Measurements from ENCODE around the gene GPR39. TPM values are rescaled to one million over a fixed set of nuclear protein-coding genes. Genes with fewer than 3 reads are reported as not detected.

The GPR39 gene
- total RNA-seq, 1 donor from 2014 or later, result not detected

DNA sequence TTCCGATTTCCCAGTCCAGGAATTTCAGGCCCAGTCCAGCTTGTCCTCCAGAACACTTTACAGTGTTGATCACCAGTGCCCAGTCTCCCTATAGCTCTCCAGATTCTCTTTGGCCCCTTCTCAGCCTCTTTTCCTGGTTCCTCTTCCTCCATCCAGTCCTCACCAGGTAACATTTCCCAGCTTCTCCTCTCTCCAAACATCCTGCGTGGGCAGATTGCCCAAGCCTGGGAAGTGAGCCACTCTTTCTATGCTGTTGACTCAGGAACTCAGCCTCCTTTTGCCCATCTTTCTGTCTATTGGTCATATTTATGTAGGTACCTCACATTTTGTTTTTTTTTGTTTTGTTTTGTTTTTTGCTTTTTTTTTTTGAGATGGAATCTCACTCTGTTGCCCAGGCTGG, 144.0 kb downstream of the GPR39 start:
- DNase-seq (ENCODE audit: low read depth, low spot score), result no peak

DNA sequence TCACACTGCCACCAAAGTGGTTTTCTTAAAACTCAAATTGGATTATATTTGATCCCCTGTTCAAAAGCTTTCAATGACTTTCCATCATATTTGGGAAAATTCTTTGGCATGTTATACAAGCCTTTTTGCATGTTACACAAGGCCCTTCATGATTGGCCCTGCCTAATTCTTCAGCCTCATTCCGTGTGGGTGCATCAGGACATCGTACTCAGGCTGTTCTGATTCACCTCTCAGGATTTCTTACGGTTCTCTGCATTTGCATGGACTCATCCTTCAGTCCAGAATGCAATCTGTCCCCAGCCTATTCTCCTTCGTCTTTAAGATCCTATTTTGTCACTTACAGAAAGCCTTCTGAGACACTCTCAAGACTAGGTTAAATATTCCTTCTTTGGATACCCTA, 145.6 kb downstream of the GPR39 start:
- DNase-seq (ENCODE audit: low read depth, low spot score), result no peak

DNA sequence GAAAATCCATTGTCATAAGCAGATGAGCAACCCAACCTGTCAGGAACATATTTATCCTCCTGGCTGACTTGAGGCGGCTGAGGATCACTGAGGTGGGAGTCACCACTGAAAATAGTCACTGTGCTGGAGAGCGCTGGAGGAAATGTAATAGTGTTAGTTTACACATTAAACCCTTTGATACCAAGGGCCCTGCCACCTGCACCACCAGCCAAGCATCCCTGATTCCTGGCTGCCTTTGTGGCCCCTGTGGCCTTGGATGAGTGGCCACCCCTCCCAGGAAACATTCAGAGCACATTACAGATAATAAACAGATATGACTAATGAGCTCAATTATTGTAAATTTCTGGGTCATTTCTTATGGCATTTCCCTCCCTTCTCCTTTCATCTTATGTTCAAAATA, 147.5 kb downstream of the GPR39 start:
- DNase-seq (ENCODE audit: low read depth, low spot score), result no peak

DNA sequence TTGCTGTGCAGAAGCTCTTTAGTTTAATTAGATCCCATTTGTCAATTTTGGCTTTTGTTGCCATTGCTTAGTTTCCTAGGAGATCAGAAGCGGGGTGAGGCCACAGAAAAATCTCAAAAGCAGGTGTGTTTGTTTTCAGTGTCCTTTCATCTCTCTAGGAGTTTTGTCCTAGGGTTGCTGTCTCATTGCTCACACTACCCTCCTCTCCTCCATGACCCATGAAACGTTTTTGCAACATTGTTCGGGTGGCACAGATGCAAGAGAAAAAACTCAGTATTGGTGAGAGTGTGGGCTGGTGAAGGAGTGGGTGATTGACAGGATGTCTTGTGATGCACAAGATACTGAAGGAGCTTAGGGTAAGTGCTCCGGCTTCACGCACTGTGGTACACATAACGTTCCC, 149.8 kb downstream of the GPR39 start:
- no peak for DNase-seq (ENCODE audit: low read depth, low spot score)

DNA sequence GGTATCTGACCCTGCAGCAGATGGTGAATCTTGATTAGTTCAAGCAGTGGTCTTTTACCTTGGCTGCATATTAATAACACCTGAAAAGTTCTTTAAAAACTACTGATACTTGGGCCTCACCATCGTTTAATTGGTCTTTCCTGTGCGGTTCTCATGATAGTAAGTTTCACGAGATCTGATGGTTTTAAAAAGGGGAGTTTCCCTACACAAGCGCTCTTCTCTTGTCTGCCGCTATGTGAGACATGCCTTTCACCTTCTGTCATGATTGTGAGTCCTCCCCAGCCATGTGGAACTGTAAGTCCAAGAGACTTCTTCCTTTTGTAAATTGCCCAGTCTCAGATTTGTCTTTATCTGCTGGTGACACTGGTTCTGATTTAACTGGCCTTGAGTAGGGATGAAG, 151.1 kb downstream of the GPR39 start:
- DNase-seq (ENCODE audit: low read depth, low spot score), result no peak

DNA sequence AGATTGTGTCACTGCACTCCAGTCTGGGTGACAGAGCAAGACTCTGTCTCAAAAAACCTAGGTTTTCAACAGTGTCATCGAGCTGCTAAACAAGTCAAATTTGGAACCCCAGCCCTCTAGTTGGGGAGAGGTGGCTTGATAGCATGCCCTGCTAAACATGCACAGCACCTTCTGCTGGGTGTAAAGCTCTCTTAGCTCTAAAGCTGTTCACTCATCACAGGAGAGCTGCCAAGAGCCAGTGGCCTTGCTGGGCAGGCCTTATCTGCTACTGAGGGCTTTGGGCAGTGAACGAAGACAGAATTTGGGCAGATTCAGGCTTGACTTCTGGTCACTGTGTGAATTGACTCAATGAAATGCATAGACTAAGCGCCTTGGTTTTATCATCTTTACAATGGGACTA, 152.1 kb downstream of the GPR39 start:
- DNase-seq (ENCODE audit: low read depth, low spot score), result no peak

DNA sequence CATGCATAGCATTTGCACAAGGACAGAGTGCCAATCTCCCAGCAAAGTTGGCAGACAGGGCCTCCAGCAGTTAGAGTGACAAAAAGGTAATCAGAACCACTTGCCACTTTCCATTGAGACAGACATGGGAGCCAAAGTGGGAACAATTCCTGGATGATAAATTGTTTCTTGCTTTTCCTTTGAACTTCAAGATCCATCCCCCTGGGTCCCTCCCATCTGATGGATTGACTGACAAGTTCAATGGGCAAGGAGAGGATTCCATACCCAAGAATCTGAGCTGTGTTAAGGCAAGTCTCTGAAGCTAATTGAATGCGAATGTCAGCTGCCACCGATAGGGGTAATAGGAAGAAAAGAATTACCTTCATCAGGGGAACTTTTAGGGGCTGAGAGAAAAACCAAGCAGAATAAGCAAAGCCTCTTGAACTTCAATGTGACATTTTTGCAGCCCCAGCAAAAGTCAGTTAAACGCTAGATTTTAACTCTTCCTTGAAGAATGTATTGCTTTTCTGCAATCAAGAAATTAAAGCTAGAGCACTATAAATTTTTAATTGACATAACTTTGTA, 156.9 kb downstream of the GPR39 start:
- DNase-seq (ENCODE audit: low read depth, low spot score), result no peak

DNA sequence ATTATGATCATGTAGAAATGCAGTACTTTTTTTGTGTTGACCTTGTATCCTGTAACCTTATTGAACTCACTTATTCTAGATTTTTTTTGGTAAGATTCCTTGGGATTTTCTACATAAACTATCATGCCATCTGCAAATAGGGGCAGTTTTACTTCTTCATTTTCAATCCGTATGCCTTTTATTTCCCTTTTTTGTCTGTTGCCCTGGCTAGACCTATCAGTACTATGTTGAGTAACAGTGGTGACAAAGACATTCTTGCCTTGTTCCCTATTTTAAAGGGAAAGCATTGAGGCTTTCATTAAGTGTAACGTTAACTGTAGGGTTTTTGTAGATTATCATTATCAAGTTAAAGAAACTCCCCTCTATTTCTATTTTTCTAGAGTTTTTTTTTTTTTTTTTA, 161.1 kb downstream of the GPR39 start:
- no peak for DNase-seq (ENCODE audit: low read depth, low spot score)

DNA sequence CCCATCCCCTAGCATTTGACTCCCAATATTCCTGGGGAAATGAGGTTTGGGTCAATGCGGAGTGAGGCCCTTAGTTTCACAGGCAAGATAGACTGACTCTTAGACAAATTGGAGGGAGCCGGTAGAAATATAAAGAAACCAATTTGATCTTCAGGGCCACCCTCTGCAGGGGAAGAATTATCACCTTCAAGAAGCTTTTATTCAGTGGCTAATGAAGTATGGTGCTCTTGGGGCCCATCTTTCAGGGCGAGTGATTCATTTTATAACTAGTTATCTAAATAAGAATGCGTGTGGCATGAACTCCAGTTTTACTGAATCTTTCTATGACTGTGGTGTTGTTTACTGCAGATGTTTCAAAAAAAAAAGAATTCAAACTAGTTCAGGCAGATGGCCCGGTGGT, 165.0 kb downstream of the GPR39 start:
- DNase-seq (ENCODE audit: low read depth, low spot score), result no peak

DNA sequence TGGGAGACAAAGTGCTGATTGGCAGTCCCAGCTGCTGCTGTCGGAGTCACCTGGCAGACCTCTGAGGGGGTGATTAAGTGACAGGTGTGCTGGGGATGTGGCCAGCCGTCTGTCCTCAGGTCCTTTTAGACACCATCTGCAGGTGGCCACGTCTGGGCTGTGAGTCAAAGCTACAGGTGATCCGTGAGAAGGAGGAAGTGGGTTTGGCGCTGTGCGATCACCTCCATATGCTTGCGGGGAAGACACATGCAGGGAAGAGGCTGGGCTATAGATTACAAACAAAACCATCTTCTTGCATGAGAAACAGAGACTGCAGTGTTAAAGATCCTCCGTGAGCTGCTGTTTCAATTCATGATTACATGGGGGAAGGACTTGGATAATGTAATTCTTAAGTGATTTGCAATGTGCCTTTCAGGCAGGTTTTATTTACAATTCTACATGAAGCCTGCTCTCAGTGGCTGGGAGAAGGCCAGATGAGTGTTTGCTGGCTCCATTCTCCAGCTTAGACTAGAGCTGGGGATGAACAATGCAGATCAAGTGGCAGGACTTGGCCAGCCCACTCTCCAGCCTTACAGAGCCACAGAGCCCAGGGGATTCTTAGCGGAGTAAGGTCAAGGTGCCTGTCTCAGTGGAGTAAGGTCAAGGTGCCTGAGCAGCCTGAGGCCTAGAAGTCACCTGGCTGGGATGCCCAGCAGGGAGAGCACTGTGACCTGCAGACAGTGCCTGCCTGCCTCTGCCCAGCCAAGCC, 165.6 kb downstream of the GPR39 start:
- no peak for DNase-seq (ENCODE audit: low read depth, low spot score)

DNA sequence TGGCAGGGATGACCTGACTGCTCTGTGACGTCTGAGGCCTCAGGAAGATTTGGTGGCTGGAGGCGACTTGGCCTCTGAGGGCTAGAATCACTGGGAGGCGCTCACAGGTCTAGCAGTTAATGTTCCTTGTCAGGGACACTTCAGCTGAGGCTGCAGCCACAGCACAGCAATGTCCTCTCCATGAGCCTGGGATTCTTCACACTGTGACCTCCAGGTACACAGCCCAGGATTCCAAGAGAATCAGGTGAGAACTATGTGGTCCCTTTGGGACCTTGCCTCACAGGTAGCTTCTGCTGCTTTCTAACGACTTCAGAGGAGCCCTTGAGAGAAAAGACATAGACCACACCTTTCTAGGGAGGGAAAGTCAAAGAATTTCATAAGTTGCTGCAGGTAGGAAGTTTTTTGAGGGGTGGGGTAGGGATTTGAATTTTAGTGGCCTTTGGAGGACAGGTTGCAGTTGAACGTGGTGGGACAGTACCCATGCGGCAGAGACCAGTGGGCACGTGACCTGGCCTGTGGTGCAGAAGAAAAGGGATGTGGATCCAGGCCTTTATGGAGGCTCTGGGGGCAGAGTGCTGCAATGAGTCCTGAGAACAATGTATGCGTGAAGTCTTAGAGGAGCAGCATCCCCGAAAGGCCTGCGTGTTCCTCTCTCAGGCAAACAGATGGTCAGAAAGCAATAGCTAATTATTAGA, 167.2 kb downstream of the GPR39 start:
- DNase-seq (ENCODE audit: low read depth, low spot score), result no peak

DNA sequence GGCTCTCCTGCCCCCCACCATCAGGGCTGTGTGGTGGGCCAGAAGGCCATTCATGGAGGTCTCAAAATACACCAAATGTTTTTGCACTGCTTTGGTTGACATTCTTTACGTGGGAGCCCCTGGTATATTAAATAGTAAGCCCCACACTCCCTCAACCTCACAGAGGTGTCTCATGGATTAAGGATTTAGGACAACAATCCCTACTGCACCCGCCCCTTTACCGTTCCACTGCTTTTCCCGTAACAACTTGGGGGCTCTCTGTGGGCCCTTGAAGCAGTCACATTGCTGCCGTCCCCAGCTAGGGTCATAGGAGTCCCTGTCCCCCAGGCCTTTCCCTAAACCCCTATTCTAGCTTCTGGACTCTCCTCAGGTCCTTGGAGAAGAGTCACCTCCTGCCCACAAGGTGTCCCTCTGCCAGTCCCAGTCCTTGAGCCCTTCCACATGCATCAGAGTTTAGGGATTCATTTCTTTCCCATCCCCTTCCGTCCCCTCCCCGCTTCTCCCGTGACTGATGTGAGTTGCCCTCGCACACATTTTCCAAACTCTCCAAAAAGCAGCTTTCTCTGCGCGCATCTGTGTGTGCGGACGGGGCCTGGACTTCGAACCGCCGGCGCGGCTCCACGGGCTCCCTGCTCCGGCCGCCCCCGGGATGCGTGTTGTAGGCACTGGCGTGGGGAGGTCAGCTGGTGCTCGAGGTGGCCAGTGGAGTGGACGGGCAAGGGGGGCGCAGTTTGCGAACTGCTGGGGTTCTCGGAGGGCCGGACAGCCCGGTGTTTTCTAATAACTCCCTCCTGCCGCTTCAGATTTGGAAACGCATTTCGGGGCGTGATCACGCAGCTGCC, 168.6 kb downstream of the GPR39 start:
- DNase-seq (ENCODE audit: low read depth, low spot score), result no peak

DNA sequence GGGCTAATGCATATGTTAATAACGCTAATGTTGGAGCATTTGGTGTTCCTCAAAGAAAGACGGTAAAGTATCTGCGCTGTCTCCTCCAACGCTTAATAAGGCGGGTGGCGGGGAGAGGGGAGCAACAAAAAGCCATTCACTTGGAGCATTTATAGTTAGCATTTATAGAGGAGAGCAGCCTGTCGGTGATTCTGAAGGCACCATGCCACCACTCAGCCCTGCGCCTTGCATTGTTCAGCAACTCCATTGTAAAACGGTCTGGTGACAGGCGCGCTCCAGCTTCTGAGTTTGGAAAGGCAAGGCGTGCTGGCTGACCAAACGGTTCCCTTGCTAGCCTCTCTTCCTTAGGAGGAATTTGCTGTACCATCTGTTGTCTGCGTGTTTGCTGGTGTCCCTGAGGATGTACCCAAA, 169.5 kb downstream of the GPR39 start:
- DNase-seq (ENCODE audit: low read depth, low spot score), result no peak

DNA sequence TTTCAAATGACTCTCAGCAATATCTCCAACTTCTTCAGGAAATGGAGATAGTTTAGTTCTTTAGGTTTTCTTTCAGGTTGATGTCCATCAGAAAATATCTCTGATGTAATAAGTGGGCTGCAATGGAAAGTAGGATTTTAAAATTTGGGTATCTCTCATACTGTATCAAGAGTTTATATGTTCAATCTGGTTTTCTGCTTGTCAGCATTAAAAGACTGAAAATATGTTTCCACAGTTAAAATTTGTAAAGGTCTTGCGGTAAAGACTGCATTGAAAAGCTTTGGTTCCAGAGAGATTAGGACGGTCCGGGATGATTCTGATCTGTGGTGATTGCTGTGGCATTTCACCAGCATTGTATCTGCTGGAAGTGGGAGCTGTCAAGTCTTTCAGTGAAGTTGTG, 170.2 kb downstream of the GPR39 start:
- no peak for DNase-seq (ENCODE audit: low read depth, low spot score)

DNA sequence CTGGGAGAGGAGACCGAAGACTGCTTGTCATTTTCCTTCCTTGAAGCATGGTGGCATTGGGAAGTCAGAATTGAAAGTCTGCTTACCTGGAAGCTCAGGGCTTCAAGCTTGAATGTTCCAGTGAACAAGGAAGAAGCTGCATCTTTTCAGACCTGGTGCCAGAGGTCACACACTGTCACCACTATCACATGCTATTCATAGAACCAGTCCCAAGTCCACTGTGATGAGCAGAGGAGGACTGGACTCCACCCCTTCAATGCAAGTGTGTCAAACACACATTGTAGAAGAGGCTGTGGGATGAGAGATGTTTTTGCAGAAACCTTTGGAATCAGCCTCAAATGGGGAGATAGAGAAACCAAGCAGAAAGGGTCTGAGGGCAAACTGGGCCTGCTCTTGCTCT, 172.0 kb downstream of the GPR39 start:
- no peak for DNase-seq (ENCODE audit: low read depth, low spot score)

DNA sequence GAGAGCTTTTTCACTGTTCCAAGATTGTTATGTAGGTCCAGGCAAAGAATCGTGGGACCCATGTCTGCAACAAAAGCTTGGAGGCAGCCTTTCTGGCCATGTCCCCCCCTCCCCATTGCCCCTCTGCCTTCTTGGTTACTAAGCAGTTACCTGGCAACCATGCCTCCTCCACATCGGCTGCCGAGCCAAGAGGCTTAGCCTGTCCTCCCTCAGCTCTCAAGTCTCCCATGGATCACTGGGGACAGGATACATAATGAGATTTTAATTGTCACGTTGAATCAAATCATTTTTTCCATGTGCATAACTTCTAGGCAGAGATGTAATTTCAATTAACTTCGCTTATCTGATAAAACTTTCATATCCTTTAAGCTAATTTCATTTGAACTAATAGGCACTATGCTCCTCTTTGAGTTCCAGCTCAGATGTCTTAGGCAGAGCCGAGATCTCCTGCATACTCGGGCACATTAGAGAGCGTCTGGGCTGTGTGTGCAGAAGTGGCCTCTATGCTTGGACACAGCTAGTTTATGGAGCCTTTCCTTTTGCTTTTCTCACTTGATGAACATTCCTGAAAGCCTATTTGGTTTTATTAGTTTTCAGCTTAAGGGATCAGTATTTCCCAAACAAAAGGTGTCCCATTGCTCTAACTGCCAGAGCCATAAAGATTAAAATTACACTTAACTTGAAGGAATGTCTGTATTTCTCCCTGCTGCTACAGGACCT, 172.7 kb downstream of the GPR39 start:
- DNase-seq (ENCODE audit: low read depth, low spot score), result no peak

DNA sequence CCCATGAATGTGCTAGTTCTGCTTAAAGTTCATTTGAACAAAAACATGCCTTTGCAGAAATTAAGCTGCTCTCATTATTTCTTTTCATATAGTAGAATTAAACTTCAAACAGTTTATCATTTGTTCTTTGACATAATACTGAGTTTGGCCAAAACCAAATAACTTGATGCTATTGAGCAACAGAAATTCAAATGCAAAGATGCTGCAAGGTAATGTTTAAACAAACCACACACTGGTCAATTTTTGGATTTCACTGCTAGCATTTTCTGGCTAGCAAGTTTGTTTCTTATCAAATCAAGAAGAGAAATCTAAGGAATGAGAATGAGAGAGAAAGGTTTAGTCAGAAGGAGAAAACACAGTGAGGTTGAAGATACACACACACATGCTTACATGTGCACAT, 173.4 kb downstream of the GPR39 start:
- DNase-seq (ENCODE audit: low read depth, low spot score), result no peak

DNA sequence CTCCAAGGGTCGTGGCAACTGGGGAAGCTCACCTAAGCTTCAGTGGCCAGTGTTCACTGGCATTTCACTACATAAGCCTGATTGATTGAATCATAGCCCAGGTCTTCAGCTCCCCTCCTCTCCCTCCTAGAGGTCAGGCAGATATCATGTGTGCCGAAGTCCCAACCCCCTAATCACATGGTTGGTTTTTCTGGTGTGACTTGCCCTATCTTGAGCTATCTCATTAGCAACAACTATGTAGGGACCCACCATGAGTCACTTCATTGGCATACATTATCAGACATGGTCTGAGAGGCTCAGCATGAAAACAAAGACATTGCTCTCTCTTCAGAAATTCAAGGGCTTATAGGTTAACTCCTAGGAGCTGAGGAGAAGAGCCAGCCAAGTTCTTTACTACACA, 176.6 kb downstream of the GPR39 start:
- DNase-seq (ENCODE audit: low read depth, low spot score), result no peak

DNA sequence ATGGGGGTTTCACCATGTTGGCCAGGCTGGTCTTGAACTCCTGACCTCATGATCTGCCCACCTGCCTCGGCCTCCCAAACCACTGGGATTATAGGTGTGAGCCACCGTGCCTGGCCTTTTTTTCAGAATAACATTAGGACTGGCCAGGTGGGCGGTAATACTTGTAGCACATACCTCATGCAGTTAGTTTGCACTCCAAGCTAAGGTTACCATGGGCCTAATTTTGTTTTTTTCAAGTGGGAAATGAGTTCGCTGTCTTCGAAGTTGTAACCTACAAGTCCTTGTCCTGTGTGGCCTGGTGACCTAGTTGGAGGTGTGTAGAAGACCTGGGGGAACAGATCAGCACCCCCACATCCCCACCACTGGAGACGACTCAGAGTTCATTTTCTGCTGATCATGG, 178.6 kb downstream of the GPR39 start:
- DNase-seq (ENCODE audit: low read depth, low spot score), result no peak

DNA sequence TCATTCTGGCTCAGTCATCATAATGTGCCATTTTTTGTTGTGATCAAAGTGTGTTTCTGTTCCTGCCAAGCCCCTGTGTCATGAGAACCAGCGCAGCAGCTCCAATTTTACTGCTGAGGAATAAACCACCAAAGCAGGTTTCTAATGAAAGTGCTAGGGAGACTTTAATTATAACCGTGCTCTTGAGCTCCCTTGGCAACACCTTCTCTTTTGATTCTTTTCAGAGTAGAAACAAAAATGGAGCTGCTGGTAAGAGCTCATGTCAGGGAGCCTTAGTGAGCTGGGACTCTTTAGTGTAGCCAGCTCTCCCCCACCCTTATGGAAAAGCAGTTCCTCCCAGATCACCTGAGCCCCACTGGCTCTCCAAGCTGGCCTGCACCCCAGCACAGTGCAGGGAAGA, 179.1 kb downstream of the GPR39 start:
- DNase-seq (ENCODE audit: low read depth, low spot score), result no peak

DNA sequence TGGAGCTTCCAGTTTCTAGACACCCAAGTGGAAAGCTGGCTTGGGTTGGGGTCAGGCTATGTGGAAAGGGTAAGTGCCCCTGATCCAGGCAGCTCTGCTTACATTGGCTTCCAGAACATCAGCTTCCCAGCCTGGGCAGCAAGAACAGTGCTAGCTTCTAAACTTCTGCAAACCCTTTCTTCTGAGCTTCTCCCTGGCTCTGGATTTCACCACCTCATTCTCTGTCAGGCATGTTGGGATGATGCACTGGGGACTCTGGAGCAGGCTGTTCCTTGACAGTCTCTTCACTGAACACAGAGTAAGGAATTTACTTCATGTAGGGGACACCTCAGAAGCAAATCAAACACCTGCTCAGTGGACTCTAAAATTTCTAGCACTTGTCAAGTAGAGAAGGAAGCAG, 180.6 kb downstream of the GPR39 start:
- no peak for DNase-seq (ENCODE audit: low read depth, low spot score)

Data from pulmonary artery endothelial cell (primary cell).